ENCODE data around the gene MYBPC3.

DNA sequence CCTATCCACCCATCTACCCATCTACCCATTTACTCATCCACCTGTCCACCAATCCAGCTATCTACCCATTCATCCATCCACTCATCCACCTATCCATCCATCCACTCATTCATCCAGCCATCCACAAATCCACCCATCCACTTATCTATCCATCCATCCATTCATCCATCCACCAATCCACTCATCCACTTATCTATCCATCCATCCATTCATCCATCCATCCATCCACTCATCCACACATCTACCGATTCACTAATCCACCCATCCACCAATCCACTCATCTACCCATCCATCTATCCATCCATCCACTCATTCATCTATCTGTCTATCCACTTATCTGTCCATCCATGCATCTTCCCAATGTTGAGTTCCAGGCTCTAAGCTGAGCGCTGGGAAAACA lies 27.6 kb upstream of the MYBPC3 start:
- no peak for TF ChIP-seq CTCF (IDR thresholded peaks at IDR 0.05)
- TF ChIP-seq, protein P1, sequence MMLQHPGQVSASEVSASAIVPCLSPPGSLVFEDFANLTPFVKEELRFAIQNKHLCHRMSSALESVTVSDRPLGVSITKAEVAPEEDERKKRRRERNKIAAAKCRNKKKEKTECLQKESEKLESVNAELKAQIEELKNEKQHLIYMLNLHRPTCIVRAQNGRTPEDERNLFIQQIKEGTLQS (CRISPR knock-in tag; conservative IDR thresholded peaks at IDR 0.05) = no peak

Measured in WTC11 (cell line).